Common myeloid progenitor, CD34-positive (primary cell): ENCODE data around the gene ADAM23. TPM values are rescaled to one million over a fixed set of nuclear protein-coding genes. Genes with fewer than 3 reads are reported as not detected.
A peak's percentile ranks its signal among the peaks of the same experiment; 100 is the strongest.
"Not testable (repeated sequence)": the region's sequence is repeated elsewhere in the genome, so short reads cannot be mapped to it uniquely, and the experiment has no call there.

Experiments
- CTCF ChIA-PET: fragments of 350-600 bp; sonication (Branson Sonifier 250); formaldehyde crosslinking; loops from one replicate; lab custom pipeline; 2021; ENCODE audit warnings: antibody characterized with exemption; lab: Charles Lee
- POLR2A ChIA-PET: fragments of 350-600 bp; sonication (Branson Sonifier 250); formaldehyde crosslinking; loops from one replicate; lab custom pipeline; 2021; ENCODE audit warnings: antibody characterized with exemption; lab: Charles Lee
- DNase-seq, 3 donors: peaks; one replicate each; pipeline versions ENCODE4 v3.0.0 to v3.0.0-alpha.2; 2013
- H3K27ac ChIP-seq, 2 experiments: 1 replicate in 1 of 2; 2 replicates in 1 of 2; pipeline ENCODE4 v1.7.0; 2013; ENCODE audit warnings: inconsistent platforms in 2 of 2, low read length in 2 of 2, mild to moderate bottlenecking in 2 of 2, low read depth in 1 of 2, moderate library complexity in 1 of 2; ENCODE audit not compliant: severe bottlenecking in 2 of 2, insufficient read depth in 1 of 2, poor library complexity in 1 of 2
- H3K27me3 ChIP-seq, 5 experiments: replicated peaks in 2 of 5; 1 replicate in 3 of 5; 2 replicates in 2 of 5; pipeline versions ENCODE4 v1.6.1 to v1.7.0; 2013; ENCODE audit warnings: low read length in 4 of 5, mild to moderate bottlenecking in 2 of 5, moderate library complexity in 2 of 5, inconsistent platforms in 1 of 5; ENCODE audit not compliant: insufficient read depth in 5 of 5, control insufficient read depth in 4 of 5
- H3K36me3 ChIP-seq, 4 experiments: 1 replicate in 2 of 4; 2 replicates in 2 of 4; pipeline versions ENCODE4 v1.6.1 to v1.7.0; 2013; ENCODE audit warnings: low read length in 3 of 4, control low read depth in 1 of 4, mild to moderate bottlenecking in 1 of 4; ENCODE audit not compliant: control insufficient read depth in 4 of 4, insufficient read depth in 4 of 4
- H3K4me1 ChIP-seq, 4 experiments: 1 replicate in 3 of 4; 2 replicates in 1 of 4; pipeline versions ENCODE4 v1.6.1 to v1.7.1; 2013; ENCODE audit warnings: low read length in 3 of 4, mild to moderate bottlenecking in 3 of 4, control low read depth in 1 of 4, inconsistent platforms in 1 of 4, moderate library complexity in 1 of 4; ENCODE audit not compliant: control insufficient read depth in 4 of 4, insufficient read depth in 4 of 4; ENCODE audit errors: control extremely low read depth in 1 of 4
- H3K4me3 ChIP-seq, 7 experiments: 1 replicate in 4 of 7; 2 replicates in 3 of 7; pipeline versions ENCODE4 v1.5.1 to v1.7.0; 2013; ENCODE audit warnings: mild to moderate bottlenecking in 7 of 7, low read length in 6 of 7, moderate library complexity in 6 of 7, inconsistent platforms in 2 of 7, low read depth in 2 of 7, control low read depth in 1 of 7; ENCODE audit not compliant: insufficient read depth in 4 of 7, control insufficient read depth in 1 of 7; ENCODE audit errors: extremely low read depth in 1 of 7
- H3K9me3 ChIP-seq, 5 experiments: 1 replicate in 4 of 5; 2 replicates in 1 of 5; pipeline versions ENCODE4 v1.6.1 to v1.7.1; 2013; ENCODE audit warnings: low read length in 4 of 5, mild to moderate bottlenecking in 2 of 5, inconsistent platforms in 1 of 5, low read depth in 1 of 5, moderate library complexity in 1 of 5; ENCODE audit not compliant: control insufficient read depth in 4 of 5, insufficient read depth in 2 of 5; ENCODE audit errors: control extremely low read depth in 1 of 5
- WGBS: methylation state at CpG from one replicate; pipeline ENCODE4 v1.1.5; 2013; ENCODE audit not compliant: insufficient coverage; 5-methylcytosine and 5-hydroxymethylcytosine counted together
- polyA plus RNA-seq: library from polyadenylated mRNA; unstranded; fragments of 120-200 nt; gene quantifications from one replicate; pipeline ENCODE4 v1.2.1, GENCODE V29; 2013

Gene ADAM23, protein sequence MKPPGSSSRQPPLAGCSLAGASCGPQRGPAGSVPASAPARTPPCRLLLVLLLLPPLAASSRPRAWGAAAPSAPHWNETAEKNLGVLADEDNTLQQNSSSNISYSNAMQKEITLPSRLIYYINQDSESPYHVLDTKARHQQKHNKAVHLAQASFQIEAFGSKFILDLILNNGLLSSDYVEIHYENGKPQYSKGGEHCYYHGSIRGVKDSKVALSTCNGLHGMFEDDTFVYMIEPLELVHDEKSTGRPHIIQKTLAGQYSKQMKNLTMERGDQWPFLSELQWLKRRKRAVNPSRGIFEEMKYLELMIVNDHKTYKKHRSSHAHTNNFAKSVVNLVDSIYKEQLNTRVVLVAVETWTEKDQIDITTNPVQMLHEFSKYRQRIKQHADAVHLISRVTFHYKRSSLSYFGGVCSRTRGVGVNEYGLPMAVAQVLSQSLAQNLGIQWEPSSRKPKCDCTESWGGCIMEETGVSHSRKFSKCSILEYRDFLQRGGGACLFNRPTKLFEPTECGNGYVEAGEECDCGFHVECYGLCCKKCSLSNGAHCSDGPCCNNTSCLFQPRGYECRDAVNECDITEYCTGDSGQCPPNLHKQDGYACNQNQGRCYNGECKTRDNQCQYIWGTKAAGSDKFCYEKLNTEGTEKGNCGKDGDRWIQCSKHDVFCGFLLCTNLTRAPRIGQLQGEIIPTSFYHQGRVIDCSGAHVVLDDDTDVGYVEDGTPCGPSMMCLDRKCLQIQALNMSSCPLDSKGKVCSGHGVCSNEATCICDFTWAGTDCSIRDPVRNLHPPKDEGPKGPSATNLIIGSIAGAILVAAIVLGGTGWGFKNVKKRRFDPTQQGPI
- 0.01 TPM for polyA plus RNA-seq

- Histone ChIP-seq H3K4me1 (peaks cover 7 to 21% (median 19%) of the 10 kb centered on the region in 4 experiments), H3K4me3 (peak within 1 kb of the TSS; percentile 3 to 72 (median 63)), H3K36me3 (no peaks in the 10 kb centered on the region), H3K27me3 (peaks cover 0 to 88% (median 50%) of the 10 kb centered on the region in 5 experiments), H3K27ac (no peak within 1 kb of the TSS), H3K9me3 (no peaks in the 10 kb centered on the region)
- DNase-seq = peak in 2 of 3 donors; percentile 35 to 48
- 0% methylated on average over 73 of the region's 81 CpGs for WGBS
- ChIA-PET CTCF (no interaction called here), POLR2A (no interaction called here)
These were observed at the start of gene ADAM23 for GRCh38 chr2:206442833-206443734. TSS of gene ADAM23 (plus strand) at chr2:206443532. CDS start at chr2:206443867, 335 bp downstream.

- DNase-seq = no peak
- H3K4me1 ChIP-seq = no peaks in the 10 kb centered on the region
- no peaks in the 10 kb centered on the region for H3K36me3 ChIP-seq
- H3K27me3 ChIP-seq = no peaks in the 10 kb centered on the region
- ChIA-PET CTCF (no interaction called here), POLR2A (no interaction called here)
- H3K27ac ChIP-seq = no peak overlapping the region
- WGBS = 95% methylated on average over 5 of the region's 7 CpGs
- no peak overlapping the region for H3K4me3 ChIP-seq
- H3K9me3 ChIP-seq = no peaks in the 10 kb centered on the region
These were observed 47.1 kb upstream of the ADAM23 start for GRCh38 chr2:206396211-206396610.

GRCh38 chr2:206402956-206403569, 40.3 kb upstream of the ADAM23 start:
- 96% methylated on average over 4 of the region's 6 CpGs for WGBS
- CTCF ChIA-PET, H3K9me3 ChIP-seq, DNase-seq, POLR2A ChIA-PET, H3K27ac ChIP-seq, H3K36me3 ChIP-seq, H3K27me3 ChIP-seq, H3K4me1 ChIP-seq, H3K4me3 ChIP-seq: not testable (repeated sequence)

DNA sequence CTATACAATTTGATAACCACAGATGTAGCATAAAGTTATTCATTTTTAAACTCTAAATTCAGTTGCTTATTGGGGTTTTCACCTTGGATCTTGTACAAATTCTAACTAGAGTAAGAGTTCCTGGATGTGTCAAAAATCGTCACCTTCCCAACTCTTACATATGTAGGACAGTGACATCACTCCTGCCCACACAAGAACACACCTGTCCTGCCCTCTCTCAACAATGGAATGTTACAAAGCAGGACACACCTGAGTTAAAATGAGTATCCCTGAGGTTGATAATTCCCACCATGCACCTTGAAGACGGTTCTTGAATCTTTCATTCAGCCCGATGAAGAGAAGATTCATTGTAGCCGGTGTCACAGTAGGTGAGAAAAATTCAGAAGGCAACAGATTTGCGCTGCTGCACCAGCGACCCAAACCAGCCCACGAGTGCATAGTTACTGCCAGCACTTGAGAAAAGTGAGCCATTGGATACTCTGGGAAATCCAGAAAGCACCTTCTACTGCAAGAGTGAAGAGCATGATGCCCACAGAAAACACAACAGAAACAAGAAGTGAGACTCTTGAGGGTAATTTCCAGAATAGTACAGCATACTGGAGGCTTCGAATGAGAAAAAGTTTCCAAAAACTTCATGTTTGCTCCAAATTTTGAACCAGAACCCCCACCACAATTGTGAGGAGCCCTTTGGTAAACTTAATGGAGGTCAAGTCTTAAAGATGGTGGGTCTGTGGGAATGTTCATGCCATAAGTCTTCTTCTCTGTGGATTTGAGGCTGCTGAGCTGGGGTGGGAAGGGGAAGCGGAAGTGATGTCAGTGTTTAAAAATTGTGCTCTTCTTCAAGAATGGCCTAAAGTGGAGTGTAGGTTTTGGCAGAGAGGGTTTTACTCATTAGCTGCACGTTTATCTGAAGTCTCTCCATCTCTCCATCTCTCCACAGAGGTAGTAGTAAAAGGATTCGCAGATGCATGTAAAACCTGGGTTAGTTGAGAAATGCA, 34.7 kb upstream of the ADAM23 start:
- DNase-seq = no peak
- Histone ChIP-seq H3K4me1 (no peaks in the 10 kb centered on the region), H3K9me3 (peaks cover 0 to 5% (median 3%) of the 10 kb centered on the region in 5 experiments), H3K27me3 (peaks cover 0 to 2% (median 0%) of the 10 kb centered on the region in 5 experiments), H3K27ac (no peak overlapping the region), H3K4me3 (no peak overlapping the region), H3K36me3 (no peaks in the 10 kb centered on the region)
- ChIA-PET POLR2A (no interaction called here), CTCF (no interaction called here)
- WGBS = 95% methylated on average over 7 of the region's 11 CpGs

DNA sequence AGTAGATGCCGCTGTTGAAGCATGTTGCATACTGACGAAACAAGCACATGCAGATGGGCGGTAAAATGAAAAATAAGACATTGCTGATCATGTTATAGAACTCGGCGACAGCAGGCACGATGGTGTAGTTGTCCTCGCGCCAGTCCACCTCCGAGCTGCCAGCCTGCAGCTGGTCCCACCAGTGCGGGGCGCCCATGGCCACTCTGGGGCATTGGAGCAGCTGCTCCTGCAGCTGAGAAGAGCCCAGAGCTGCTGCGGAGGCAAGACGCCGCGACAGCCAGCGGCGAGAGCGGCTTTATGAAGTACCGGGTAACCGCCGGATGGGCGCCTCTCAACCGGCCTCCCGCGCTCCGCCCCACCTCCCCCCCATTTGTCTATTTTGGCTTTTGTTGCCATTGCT, 32.6 kb upstream of the ADAM23 start:
- no peak overlapping the region for H3K27ac ChIP-seq
- H3K9me3 ChIP-seq = peaks cover 0 to 5% (median 3%) of the 10 kb centered on the region in 5 experiments
- no peaks in the 10 kb centered on the region for H3K36me3 ChIP-seq
- H3K4me3 ChIP-seq = no peak overlapping the region
- no peak for DNase-seq
- H3K4me1 ChIP-seq = no peaks in the 10 kb centered on the region
- WGBS = 97% methylated on average over 12 of the region's 26 CpGs
- POLR2A ChIA-PET = no interaction called here
- no peaks in the 10 kb centered on the region for H3K27me3 ChIP-seq
- CTCF ChIA-PET = no interaction called here
